SK-N-SH (cell line): ENCODE data around the gene CPN2.

Experiments used
- EP300 ChIP-seq, 2 experiments: IDR thresholded peaks; 2 replicates each; pipeline versions ENCODE4 v1.4.0 to v1.6.1; 2012; ENCODE audit warnings: borderline replicate concordance in 1 of 2, low read depth in 1 of 2, low read length in 1 of 2
- FOXJ3 ChIP-seq: sonication (generic); formaldehyde crosslinking; IDR thresholded peaks from 2 replicates; pipeline ENCODE4 v1.5.1; 2020; ENCODE audit warnings: mild to moderate bottlenecking, missing genetic modification reagents
- JUND ChIP-seq: IDR thresholded peaks from 2 replicates; pipeline ENCODE4 v1.4.0; 2012
- MEF2A ChIP-seq: IDR thresholded peaks from 2 replicates; pipeline ENCODE4 v1.4.0; 2012; ENCODE audit warnings: low read depth, borderline replicate concordance
- MXI1 ChIP-seq: IDR thresholded peaks from 2 replicates; pipeline ENCODE4 v1.6.1; 2012; ENCODE audit warnings: mild to moderate bottlenecking, low read depth, low read length, improper control_type of control experiment
- NRF1 ChIP-seq: IDR thresholded peaks from 2 replicates; pipeline ENCODE4 v1.6.1; 2012; ENCODE audit warnings: low read depth, mild to moderate bottlenecking, low read length
- TF ChIP-seq, protein P1 (sequence below): IDR thresholded peaks from 2 replicates; pipeline ENCODE4 v1.4.0; 2012; ENCODE audit warnings: low read depth
- TF ChIP-seq, protein P2 (sequence below): fragments of 200-600 bp; sonication (generic); IDR thresholded peaks from 2 replicates; pipeline ENCODE4 v1.6.1; 2017; ENCODE audit warnings: antibody characterized with exemption, mild to moderate bottlenecking, moderate library complexity
- TF ChIP-seq, protein P3 (sequence below): IDR thresholded peaks from 2 replicates; pipeline ENCODE4 v1.6.1; 2012; ENCODE audit warnings: mild to moderate bottlenecking, low read depth, low read length, moderate library complexity
- TF ChIP-seq, protein P4 (sequence below): fragments of 150-350 bp; IDR thresholded peaks from 2 replicates; pipeline ENCODE4 v1.6.1; 2017; ENCODE audit warnings: antibody characterized with exemption, low read length, low read depth, borderline replicate concordance

DNA sequence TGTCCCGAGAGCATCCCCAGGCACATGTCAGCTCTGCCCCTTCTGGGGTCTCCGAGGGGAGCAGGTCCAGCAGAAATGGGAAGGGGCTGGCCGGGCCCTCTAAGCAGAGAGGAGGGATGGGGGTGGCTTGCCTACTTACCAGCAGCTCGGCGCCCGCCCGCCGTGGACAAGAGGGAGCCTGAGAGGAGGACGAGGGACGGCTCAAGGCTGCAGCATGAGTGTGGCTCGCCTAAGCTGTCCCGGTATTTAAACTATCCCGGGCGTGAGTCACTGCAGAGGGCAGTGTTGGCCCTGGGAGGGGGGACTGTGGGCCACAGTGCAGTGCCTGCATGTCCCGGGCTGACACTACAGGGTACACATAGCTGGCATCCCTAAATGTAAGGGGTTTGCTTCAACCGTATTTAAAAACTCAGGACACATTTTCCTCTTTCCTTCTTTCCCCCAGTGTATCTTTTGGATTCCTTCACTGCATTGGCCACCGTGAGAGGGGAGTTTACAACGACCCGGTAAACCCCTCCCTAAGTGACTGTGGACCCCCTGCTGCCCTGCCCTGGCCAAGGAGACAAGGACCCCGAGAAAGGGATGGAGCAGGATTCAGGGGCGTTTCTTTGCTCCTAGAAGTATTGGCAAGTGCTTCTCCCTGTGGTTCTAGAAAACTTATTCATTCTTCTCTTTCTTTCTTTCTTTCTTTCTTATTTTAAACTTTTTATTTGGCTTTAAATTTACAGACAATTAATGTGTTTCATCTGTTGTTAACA, 18.6 kb upstream of the CPN2 start, which contains the start of gene LRRC15:
- TF ChIP-seq, protein P1, sequence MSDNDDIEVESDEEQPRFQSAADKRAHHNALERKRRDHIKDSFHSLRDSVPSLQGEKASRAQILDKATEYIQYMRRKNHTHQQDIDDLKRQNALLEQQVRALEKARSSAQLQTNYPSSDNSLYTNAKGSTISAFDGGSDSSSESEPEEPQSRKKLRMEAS: no peak
- TF ChIP-seq, protein P2, sequence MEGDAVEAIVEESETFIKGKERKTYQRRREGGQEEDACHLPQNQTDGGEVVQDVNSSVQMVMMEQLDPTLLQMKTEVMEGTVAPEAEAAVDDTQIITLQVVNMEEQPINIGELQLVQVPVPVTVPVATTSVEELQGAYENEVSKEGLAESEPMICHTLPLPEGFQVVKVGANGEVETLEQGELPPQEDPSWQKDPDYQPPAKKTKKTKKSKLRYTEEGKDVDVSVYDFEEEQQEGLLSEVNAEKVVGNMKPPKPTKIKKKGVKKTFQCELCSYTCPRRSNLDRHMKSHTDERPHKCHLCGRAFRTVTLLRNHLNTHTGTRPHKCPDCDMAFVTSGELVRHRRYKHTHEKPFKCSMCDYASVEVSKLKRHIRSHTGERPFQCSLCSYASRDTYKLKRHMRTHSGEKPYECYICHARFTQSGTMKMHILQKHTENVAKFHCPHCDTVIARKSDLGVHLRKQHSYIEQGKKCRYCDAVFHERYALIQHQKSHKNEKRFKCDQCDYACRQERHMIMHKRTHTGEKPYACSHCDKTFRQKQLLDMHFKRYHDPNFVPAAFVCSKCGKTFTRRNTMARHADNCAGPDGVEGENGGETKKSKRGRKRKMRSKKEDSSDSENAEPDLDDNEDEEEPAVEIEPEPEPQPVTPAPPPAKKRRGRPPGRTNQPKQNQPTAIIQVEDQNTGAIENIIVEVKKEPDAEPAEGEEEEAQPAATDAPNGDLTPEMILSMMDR: no peak
- no peak for TF ChIP-seq NRF1
- TF ChIP-seq, protein P3, sequence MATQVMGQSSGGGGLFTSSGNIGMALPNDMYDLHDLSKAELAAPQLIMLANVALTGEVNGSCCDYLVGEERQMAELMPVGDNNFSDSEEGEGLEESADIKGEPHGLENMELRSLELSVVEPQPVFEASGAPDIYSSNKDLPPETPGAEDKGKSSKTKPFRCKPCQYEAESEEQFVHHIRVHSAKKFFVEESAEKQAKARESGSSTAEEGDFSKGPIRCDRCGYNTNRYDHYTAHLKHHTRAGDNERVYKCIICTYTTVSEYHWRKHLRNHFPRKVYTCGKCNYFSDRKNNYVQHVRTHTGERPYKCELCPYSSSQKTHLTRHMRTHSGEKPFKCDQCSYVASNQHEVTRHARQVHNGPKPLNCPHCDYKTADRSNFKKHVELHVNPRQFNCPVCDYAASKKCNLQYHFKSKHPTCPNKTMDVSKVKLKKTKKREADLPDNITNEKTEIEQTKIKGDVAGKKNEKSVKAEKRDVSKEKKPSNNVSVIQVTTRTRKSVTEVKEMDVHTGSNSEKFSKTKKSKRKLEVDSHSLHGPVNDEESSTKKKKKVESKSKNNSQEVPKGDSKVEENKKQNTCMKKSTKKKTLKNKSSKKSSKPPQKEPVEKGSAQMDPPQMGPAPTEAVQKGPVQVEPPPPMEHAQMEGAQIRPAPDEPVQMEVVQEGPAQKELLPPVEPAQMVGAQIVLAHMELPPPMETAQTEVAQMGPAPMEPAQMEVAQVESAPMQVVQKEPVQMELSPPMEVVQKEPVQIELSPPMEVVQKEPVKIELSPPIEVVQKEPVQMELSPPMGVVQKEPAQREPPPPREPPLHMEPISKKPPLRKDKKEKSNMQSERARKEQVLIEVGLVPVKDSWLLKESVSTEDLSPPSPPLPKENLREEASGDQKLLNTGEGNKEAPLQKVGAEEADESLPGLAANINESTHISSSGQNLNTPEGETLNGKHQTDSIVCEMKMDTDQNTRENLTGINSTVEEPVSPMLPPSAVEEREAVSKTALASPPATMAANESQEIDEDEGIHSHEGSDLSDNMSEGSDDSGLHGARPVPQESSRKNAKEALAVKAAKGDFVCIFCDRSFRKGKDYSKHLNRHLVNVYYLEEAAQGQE: no peak
- TF ChIP-seq, protein P4, sequence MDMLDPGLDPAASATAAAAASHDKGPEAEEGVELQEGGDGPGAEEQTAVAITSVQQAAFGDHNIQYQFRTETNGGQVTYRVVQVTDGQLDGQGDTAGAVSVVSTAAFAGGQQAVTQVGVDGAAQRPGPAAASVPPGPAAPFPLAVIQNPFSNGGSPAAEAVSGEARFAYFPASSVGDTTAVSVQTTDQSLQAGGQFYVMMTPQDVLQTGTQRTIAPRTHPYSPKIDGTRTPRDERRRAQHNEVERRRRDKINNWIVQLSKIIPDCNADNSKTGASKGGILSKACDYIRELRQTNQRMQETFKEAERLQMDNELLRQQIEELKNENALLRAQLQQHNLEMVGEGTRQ: no peak
- no peak for TF ChIP-seq FOXJ3 (CRISPR knock-in tag)
- no peak for TF ChIP-seq MEF2A
- TF ChIP-seq MXI1: no peak
- no peak for TF ChIP-seq EP300 (IDR thresholded peaks at IDR 0.05; ENCODE audit: borderline replicate concordance in 1 of 2, low read depth in 1 of 2, low read length in 1 of 2)
- TF ChIP-seq JUND: no peak
